ENCODE results near the gene PLEKHH1.

DNA sequence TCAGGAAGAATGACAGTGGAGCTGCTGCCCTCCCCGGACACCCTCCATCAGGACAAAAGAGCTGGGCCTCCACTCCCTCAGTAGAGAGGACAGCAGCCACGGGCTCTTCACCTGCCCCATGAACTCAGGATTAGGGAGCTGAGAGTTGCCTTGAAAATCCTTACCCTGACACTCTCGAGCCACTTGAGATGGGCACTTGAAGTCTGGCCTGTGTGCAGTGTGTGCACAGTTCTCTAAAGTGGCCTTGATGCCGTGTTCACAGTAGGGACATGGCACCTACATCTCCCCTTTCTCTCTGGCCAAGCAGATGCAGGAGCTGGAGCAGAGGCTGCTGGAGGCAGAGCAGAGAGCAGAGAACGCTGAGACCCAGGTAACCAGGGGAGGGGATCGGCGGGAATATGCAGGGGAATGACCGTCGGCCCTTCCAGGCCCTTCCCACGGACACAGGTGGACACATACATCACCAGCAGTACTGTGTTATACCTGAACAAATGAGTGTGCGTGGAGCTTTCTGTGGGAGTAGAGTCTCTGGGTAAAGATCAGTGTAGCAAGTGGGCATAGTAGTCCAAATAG, 22.5 kb downstream of the PLEKHH1 start:
- TF ChIP-seq, protein P1, sequence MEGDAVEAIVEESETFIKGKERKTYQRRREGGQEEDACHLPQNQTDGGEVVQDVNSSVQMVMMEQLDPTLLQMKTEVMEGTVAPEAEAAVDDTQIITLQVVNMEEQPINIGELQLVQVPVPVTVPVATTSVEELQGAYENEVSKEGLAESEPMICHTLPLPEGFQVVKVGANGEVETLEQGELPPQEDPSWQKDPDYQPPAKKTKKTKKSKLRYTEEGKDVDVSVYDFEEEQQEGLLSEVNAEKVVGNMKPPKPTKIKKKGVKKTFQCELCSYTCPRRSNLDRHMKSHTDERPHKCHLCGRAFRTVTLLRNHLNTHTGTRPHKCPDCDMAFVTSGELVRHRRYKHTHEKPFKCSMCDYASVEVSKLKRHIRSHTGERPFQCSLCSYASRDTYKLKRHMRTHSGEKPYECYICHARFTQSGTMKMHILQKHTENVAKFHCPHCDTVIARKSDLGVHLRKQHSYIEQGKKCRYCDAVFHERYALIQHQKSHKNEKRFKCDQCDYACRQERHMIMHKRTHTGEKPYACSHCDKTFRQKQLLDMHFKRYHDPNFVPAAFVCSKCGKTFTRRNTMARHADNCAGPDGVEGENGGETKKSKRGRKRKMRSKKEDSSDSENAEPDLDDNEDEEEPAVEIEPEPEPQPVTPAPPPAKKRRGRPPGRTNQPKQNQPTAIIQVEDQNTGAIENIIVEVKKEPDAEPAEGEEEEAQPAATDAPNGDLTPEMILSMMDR (IDR thresholded peaks at IDR 0.05), result no peak
- TF ChIP-seq REST (IDR thresholded peaks at IDR 0.05; ENCODE audit: insufficient read depth in 1 of 2, low read depth in 2 of 2, low read length in 1 of 2), result no peak

Measured in Panc1 (cell line).